HCT116 (cell line): ENCODE results near the gene RAPGEF3.

ENCODE experiments used
- CEBPB ChIP-seq: IDR thresholded peaks from 2 replicates; pipeline ENCODE4 v1.6.1; 2012; ENCODE audit warnings: low read depth
- CTCF ChIP-seq, 3 experiments: fragments of 200-600 bp in 1 of 3; sonication (generic) in 1 of 3; IDR thresholded peaks in 2 of 3; conservative IDR thresholded peaks in 1 of 3; 2 replicates each; pipeline ENCODE4 v1.5.1; 2012 to 2017; ENCODE audit warnings: low read depth in 2 of 3, low read length in 2 of 3, antibody characterized with exemption in 1 of 3, borderline replicate concordance in 1 of 3, control low read depth in 1 of 3, mild to moderate bottlenecking in 1 of 3, mixed read lengths in 1 of 3, mixed run types in 1 of 3, moderate library complexity in 1 of 3; ENCODE audit not compliant: insufficient read depth in 1 of 3
- EZH2 ChIP-seq: fragments of 200-600 bp; sonication (generic); IDR thresholded peaks from 2 replicates; pipeline ENCODE4 v1.6.1; 2017; ENCODE audit warnings: antibody characterized with exemption, mixed run types
- MAX ChIP-seq: IDR thresholded peaks from 2 replicates; pipeline ENCODE4 v1.6.1; 2012
- POLR2A ChIP-seq: IDR thresholded peaks from 2 replicates; pipeline ENCODE4 v1.7.0; 2011; ENCODE audit warnings: borderline replicate concordance; ENCODE audit not compliant: insufficient read depth, insufficient read length; ENCODE audit errors: extremely low read depth
- REST ChIP-seq: IDR thresholded peaks from 2 replicates; pipeline ENCODE4 v1.6.1; 2012; ENCODE audit warnings: low read depth
- SP1 ChIP-seq: IDR thresholded peaks from 2 replicates; pipeline ENCODE4 v1.6.1; 2012; ENCODE audit warnings: low read depth

- TF ChIP-seq SP1 (no peak), CTCF (IDR thresholded peaks at IDR 0.05 in 2 of 3, conservative IDR thresholded peaks at IDR 0.05 in 1 of 3; ENCODE audit: borderline replicate concordance in 1 of 3, insufficient read depth in 1 of 3, low read depth in 2 of 3, low read length in 2 of 3) (no peak), MAX (no peak), POLR2A (no peak), CEBPB (no peak), REST (no peak), EZH2 (no peak)
Observed at GRCh38 chr12:47801904-47802246, 43.2 kb upstream of the RAPGEF3 start.
